A673 (cell line): ENCODE results near the gene SLC16A3. TPM values are rescaled to one million over a fixed set of nuclear protein-coding genes. Genes with fewer than 3 reads are reported as not detected.

ENCODE experiments used
- BruUV-seq: library from RNA; stranded (reverse); fragments of 400-500 nt; replicated peaks from 2 replicates; lab custom pipeline; 2021; lab: Mats Ljungman, UMichigan
- CTCF ChIA-PET: fragments of 300-600 bp; sonication (Branson Sonifier 250); formaldehyde crosslinking; loops from one replicate; lab custom pipeline; 2022; ENCODE audit warnings: antibody characterized with exemption; lab: Charles Lee
- POLR2A ChIA-PET: fragments of 300-600 bp; sonication (Branson Sonifier 250); formaldehyde crosslinking; loops from one replicate; lab custom pipeline; 2022; ENCODE audit warnings: antibody characterized with exemption; ENCODE audit not compliant: low non-redundant PET; lab: Charles Lee
- DNase-seq: peaks from one replicate; pipeline ENCODE4 v3.0.0-alpha.2; 2015; ENCODE audit warnings: low spot score
- H3K27ac ChIP-seq: fragments of 200-600 bp; sonication (generic); 2 replicates; pipeline ENCODE4 v1.5.1; 2016; ENCODE audit warnings: mixed run types, low read depth, mild to moderate bottlenecking, mixed read lengths, antibody characterized with exemption, low read length; ENCODE audit not compliant: poor library complexity, severe bottlenecking
- H3K27me3 ChIP-seq: fragments of 200-600 bp; sonication (generic); replicated peaks from 2 replicates; pipeline ENCODE4 v1.6.1; 2017; ENCODE audit warnings: mixed run types, low read depth, mild to moderate bottlenecking, mixed read lengths, antibody characterized with exemption, low read length; ENCODE audit not compliant: insufficient read depth, poor library complexity
- H3K36me3 ChIP-seq: fragments of 200-600 bp; sonication (generic); 2 replicates; pipeline ENCODE4 v1.6.1; 2016; ENCODE audit warnings: mixed run types, mild to moderate bottlenecking, mixed read lengths, antibody characterized with exemption, low read length; ENCODE audit not compliant: insufficient read depth, poor library complexity, severe bottlenecking
- H3K4me1 ChIP-seq: fragments of 200-600 bp; sonication (generic); 2 replicates; pipeline ENCODE4 v1.6.1; 2017; ENCODE audit warnings: mixed run types, mild to moderate bottlenecking, mixed read lengths, antibody characterized with exemption, low read length; ENCODE audit not compliant: insufficient read depth, poor library complexity, severe bottlenecking
- H3K4me3 ChIP-seq: fragments of 200-600 bp; sonication (generic); 2 replicates; pipeline ENCODE4 v1.5.1; 2016; ENCODE audit warnings: low read depth, mixed run types, mild to moderate bottlenecking, mixed read lengths, low read length; ENCODE audit not compliant: poor library complexity, severe bottlenecking
- H3K9me3 ChIP-seq: fragments of 200-600 bp; sonication (generic); 2 replicates; pipeline ENCODE4 v1.6.1; 2016; ENCODE audit warnings: mixed run types, low read depth, mild to moderate bottlenecking, mixed read lengths, antibody characterized with exemption, low read length; ENCODE audit not compliant: poor library complexity, severe bottlenecking
- EZH2 ChIP-seq: fragments of 200-600 bp; sonication (generic); IDR thresholded peaks from 2 replicates; pipeline ENCODE4 v1.6.1; 2017; ENCODE audit warnings: borderline replicate concordance, low read depth, mild to moderate bottlenecking, mixed read lengths, antibody characterized with exemption, low read length; ENCODE audit not compliant: poor library complexity, severe bottlenecking
- intact Hi-C: fragments of 100-400 bp; cut with micrococcal nuclease; formaldehyde crosslinking; loops from one replicate; pipeline ENCODE4 v1.10.0; 2022; ENCODE audit not compliant: unreplicated experiment
- total RNA-seq: library from RNA; stranded (reverse); gene quantifications from 2 replicates; pipeline ENCODE4 v1.2.3, GENCODE V29; 2021
- TF ChIP-seq, protein P1 (sequence below): fragments of 300-800, 200-600 bp; sonication (generic); conservative IDR thresholded peaks from 2 replicates; pipeline ENCODE4 v1.5.1; 2017; ENCODE audit warnings: low read depth, mild to moderate bottlenecking, antibody characterized with exemption, low read length, moderate library complexity, mixed read lengths

Gene SLC16A3
- total RNA-seq, 1 experiment from 2014 or later: 0.97 TPM

DNA sequence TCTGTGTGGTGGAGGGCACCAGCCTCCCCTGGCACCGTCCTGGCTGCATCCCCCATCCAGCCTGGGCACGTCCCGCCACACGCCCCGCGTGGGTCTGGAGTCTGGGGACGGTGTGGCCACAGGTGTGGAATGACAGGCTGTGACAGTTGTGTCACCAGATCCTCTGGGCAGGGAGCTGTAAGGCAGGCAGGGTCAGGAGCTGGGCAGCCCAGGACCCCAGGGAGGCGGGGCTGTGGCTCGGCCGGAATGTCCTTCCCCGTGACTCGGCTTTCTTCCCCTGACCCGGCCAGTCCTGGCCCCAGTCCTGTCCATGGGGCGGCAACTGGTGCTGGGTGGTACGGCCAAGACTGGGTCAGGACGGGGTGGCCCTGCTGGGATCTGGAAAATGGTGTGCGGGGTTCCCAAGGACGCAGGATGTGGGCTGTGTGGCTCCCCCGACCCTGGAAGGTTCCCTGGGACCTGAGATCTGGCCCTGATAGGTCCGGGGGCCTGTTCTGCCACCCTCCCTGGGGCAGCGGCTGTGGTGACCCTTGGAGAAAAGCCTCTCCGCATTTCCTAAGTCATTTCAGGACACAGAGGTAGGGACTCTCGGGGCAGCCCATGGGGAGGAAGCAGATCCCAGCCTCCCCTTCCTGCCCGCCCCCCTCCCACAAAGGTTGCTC is 3.3 kb upstream of the SLC16A3 start:
- Histone ChIP-seq H3K9me3 (no peaks in the 10 kb centered on the region), H3K27ac (no peak overlapping the region), H3K36me3 (no peaks in the 10 kb centered on the region), H3K4me1 (peaks cover 4% of the 10 kb centered on the region), H3K4me3 (no peak overlapping the region), H3K27me3 (peaks cover 7% of the 10 kb centered on the region)
- TF ChIP-seq, protein P1, sequence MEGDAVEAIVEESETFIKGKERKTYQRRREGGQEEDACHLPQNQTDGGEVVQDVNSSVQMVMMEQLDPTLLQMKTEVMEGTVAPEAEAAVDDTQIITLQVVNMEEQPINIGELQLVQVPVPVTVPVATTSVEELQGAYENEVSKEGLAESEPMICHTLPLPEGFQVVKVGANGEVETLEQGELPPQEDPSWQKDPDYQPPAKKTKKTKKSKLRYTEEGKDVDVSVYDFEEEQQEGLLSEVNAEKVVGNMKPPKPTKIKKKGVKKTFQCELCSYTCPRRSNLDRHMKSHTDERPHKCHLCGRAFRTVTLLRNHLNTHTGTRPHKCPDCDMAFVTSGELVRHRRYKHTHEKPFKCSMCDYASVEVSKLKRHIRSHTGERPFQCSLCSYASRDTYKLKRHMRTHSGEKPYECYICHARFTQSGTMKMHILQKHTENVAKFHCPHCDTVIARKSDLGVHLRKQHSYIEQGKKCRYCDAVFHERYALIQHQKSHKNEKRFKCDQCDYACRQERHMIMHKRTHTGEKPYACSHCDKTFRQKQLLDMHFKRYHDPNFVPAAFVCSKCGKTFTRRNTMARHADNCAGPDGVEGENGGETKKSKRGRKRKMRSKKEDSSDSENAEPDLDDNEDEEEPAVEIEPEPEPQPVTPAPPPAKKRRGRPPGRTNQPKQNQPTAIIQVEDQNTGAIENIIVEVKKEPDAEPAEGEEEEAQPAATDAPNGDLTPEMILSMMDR: no peak
- TF ChIP-seq EZH2: no peak
- ChIA-PET POLR2A (no interaction called here), CTCF (no interaction called here)
- no peak for DNase-seq
- intact Hi-C loops: no loop called here
- no TSS peak for BruUV-seq

DNA sequence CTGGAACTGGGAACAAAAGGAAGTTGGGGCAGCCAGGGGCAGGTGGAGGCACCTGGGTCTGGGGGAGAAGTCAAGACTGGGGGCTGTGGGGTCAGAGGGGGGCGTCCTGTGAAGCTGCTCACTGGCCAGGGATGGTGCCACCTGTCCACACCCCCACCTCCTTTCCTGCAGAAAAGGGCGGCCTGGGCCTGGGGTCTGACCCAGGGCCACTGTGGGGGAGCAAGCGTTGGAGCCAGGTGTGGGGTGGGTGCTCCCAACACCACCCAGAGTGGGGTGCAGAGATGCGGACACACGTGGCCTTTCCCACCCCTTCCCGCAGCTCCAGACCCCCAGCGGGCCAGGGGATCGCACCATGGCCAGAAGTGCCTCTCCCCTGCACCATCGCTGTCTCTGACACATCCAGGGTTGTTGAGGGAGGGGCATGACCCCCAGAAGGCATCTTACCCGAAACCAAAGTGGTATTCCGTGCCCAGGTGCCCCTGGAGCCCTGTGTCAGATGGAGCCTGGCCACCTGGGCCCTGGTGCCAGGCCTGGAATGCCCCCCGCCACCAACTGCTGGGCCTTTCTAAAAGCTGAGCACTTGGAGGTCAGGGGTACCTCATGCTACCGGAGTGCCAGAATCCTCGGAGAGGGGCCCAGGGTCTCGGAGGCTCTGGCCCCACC is 2.6 kb upstream of the SLC16A3 start:
- peaks cover 7% of the 10 kb centered on the region for H3K27me3 ChIP-seq
- DNase-seq: no peak
- POLR2A ChIA-PET: no interaction called here
- no TSS peak for BruUV-seq
- H3K36me3 ChIP-seq: no peaks in the 10 kb centered on the region
- intact Hi-C loops: no loop called here
- CTCF ChIA-PET: no interaction called here
- H3K27ac ChIP-seq: no peak overlapping the region
- peaks cover 12% of the 10 kb centered on the region for H3K4me1 ChIP-seq
- H3K4me3 ChIP-seq: no peak overlapping the region
- TF ChIP-seq EZH2: no peak
- TF ChIP-seq, protein P1: no peak
- no peaks in the 10 kb centered on the region for H3K9me3 ChIP-seq

DNA sequence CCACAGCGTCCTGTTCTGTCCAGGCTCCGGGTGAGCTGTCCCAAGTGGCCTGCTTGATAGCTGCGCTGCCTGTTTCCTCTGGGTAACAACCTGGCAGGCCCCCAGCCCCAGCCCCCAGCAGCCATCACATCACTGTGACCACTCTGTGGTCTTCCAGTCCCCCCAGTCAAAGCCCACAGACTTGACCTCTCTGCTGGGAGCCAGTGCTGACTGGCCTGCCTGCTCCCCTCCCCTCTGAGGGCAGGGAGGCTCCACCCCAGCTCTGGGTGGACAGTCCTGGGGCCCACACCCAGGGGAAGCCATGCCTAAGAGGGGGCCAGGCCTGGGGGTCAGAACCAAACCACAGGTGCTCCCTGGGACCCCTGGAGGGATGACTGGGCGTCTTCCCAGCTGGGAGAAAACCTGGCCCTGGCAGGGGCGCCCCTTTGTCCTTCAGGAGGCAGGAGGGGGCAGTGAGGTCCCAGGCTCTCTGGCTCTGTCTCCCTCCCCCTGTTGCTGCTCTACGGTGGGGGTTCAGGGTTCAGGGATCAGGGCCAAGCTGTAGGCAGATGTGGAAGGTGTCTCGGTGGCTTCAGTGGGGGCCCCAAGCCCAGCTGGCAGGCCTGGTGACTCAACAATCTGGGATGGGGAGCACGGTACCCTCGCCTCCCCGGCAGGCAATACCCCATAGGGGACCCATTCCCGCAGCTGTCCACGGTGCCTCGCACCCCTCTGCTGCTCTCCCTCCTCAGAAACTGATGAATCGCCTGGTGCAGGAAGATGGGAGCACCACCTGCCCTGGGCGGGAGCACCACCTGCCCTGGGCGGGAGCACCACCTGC is 1.8 kb upstream of the SLC16A3 start:
- CTCF ChIA-PET: no interaction called here

More for the DNA sequence above, 1.8 kb upstream of the SLC16A3 start:
- TF ChIP-seq EZH2: no peak
- TF ChIP-seq, protein P1: no peak
- Histone ChIP-seq H3K9me3 (no peaks in the 10 kb centered on the region), H3K4me1 (peaks cover 19% of the 10 kb centered on the region), H3K4me3 (no peak overlapping the region), H3K27me3 (peaks cover 7% of the 10 kb centered on the region), H3K36me3 (no peaks in the 10 kb centered on the region), H3K27ac (no peak overlapping the region)
- BruUV-seq: no TSS peak
- intact Hi-C loops: no loop called here
- POLR2A ChIA-PET: no interaction called here
- DNase-seq: no peak
